NCI-H226 (cell line): ENCODE results near the gene BCKDHB.
"Not testable (repeated sequence)": the region's sequence is repeated elsewhere in the genome, so short reads cannot be mapped to it uniquely, and the experiment has no call there.

Experiments
- DNase-seq: peaks from one replicate; pipeline ENCODE4 v3.0.0-alpha.2; 2015

The BCKDHB gene

GRCh38 chr6:80271074-80271473 is 164.6 kb downstream of the BCKDHB start:
- no peak for DNase-seq

GRCh38 chr6:80272988-80273387 is 166.5 kb downstream of the BCKDHB start:
- DNase-seq: no peak

GRCh38 chr6:80276861-80277260 is 170.4 kb downstream of the BCKDHB start:
- no peak for DNase-seq

DNA sequence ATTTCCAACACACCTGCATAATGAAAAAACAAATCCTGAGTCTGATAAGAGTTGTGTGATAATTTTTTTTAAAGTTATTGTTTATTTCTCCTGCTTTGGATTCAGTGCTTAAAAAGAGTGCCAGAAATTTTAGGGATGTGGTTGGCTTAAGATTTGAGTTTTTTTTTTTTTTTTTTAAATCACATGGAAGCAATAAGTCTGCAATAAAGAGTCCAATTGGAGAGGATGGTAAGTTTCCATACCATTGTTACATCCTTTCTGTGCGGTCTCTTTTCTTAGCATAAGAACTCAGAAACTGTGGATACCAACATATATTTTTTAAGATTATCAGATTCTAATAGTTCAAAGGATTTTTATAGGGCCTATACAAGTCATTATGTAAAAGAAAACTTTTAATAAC is 171.0 kb downstream of the BCKDHB start:
- DNase-seq: no peak

DNA sequence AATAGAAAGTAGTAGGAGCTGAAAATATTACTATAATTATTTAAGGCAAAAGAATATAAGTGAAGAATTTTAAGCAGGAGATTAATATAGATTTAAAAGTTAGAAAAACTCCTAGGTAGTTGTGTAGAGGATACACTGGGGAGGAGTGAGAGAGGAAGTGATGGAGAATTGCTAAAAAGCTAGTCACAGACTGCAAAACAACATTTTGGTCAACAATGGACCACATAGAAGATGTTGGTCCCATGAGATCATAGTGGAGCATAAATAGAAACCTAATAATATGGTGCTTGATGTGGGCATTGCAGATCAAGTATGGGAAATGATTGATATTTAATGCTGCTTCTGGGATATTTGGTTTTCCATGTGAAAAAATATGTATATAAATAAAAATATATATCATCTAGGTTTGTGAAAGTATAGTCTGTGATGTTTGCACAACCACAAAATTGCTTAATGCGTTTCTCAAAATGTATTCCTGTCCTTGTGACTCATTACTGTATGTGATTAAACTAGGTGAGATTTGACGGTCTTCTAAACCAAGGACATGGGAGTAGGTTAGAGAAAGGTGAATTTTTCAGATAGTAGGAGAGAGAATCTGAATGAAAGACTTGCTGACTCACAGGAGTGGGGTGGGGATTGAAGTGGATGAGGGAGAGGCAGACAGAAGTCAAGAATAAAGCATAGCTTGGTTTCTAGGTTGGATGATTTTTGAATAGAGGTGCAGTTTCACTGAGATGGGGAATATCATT is 174.0 kb downstream of the BCKDHB start:
- peak; percentile 84 for DNase-seq

- no peak for DNase-seq
These were observed 176.6 kb downstream of the BCKDHB start for GRCh38 chr6:80282913-80283554.

DNA sequence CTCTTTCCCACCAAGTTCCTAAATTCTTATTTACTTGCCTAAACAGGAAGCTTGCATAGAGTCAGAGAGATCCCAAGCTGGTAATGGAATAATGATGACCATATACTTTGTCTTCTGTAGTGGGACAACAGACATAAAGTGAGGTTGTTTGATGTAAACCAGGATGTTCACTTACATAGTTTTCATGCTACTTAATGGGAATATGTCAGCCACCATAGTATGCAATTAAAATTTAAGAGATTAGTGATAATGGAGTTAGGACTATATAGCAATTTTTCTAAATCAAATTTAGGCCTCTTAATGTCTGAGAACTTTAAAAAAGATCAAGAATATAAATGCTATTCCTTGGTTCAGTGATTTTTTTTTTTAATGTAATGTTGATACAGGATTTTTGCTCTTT is 180.6 kb downstream of the BCKDHB start:
- no peak for DNase-seq

- no peak for DNase-seq
These were observed 181.1 kb downstream of the BCKDHB start for GRCh38 chr6:80287607-80288006.

GRCh38 chr6:80289727-80290126 is 183.3 kb downstream of the BCKDHB start:
- no peak for DNase-seq

- DNase-seq: not testable (repeated sequence)
These were observed 188.1 kb downstream of the BCKDHB start for GRCh38 chr6:80294531-80294930.

- DNase-seq: no peak
These were observed 196.2 kb downstream of the BCKDHB start for GRCh38 chr6:80302716-80303115.

DNA sequence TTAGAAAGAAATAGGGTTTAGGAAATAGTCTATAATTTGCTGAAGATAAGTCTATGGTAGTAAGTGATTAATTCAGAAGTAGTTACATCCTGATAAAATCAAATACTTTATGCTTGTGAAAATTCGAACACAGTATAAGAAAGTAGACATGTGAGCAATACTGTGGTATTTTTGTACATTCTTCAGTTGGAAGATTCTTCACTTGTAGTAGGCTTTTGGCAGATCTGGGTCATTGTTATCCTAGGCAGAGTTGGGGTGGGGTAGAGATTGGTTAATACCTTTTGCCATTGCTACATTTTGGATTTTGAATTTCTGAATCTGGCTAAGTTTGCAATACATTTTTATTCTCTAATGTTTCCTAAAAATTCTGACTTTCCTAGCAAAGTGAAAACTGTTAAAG is 197.5 kb downstream of the BCKDHB start:
- DNase-seq: no peak

- no peak for DNase-seq
These were observed 208.1 kb downstream of the BCKDHB start for GRCh38 chr6:80314531-80314930.

DNA sequence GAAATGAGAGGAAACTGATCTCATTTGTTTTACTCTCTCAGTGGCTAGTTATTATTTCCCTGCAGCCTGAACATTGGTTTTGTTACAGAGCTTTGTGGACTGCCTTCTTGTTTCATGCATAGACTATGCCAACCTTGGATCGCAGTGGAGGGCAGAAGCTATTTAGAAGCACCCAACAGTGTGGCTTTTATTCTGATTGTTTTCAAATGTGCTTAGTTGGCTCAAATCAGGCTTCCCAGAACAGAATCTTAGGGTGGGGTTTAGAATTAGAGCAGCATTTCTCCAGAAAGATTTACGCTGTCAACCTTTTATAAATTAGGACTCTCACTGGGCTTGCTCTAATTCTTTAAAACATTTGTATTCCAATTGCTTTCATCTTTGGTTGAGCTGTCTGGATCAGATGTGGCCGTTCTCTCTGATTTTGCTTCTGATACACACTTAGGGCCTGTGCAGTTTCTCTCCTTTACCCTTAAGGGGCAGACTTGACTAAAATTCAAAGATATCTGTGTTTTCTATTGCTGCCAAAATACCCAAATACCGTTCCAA is 210.3 kb downstream of the BCKDHB start:
- no peak for DNase-seq

- peak; percentile 31 for DNase-seq
These were observed 212.7 kb downstream of the BCKDHB start for GRCh38 chr6:80319196-80319595.

DNA sequence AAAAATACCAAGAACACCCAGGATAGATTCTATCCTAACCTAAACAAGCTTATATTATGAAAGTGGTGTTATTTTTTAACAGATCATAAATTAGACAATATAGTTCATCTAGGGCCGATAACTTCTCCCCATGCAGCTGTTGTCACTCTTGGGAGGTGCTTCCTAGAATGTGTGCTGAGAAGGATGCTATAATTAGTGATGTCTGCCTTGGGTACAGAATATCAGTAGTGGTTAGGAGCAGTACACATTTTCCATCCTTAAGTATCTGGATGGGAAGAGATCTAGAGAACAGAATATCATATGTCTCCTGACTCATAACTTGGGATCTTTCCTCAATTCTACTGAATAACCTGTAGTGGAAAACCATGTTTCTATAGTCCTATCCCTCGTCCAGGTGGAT is 214.5 kb downstream of the BCKDHB start:
- no peak for DNase-seq

DNA sequence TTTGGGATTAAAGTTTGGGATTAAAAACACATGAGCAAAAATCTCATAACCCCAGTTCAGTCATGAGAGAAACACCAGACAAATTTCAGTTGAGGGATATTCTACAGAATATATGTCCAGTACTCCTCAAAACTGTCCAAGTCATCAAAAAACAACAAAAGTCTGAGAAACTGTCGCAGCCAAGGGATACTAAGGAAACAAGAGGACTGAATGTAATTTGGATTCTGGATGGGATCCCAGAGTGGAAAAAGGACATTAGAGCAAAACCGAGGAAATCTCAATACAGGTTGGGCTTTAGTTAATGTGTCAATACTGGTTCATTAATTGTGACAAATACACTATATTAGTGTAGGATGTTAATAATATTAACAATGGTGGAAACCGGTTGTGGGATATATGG is 219.3 kb downstream of the BCKDHB start:
- DNase-seq: no peak

GRCh38 chr6:80328652-80329051 is 222.2 kb downstream of the BCKDHB start:
- no peak for DNase-seq

GRCh38 chr6:80329496-80329895 is 223.0 kb downstream of the BCKDHB start:
- DNase-seq: no peak

- no peak for DNase-seq
These were observed 224.5 kb downstream of the BCKDHB start for GRCh38 chr6:80330961-80331360.

DNA sequence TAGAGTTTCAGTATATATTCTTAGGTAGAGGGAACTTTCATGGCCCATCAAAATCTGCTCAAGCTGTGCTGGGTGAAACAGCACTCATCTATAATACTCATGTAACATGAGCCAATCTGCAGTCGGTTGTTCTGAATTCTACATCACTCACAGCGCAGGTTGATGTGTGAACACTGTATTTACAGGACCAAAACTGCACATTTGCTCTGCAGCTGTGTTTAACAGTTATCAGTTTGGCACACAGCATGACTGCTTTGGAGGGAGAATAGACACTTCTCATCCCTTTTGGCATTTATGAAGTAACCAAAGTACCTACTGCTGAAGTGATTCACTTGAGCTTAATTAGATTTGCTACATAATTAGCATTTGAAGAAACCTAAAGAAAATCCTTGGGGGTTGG is 225.1 kb downstream of the BCKDHB start:
- DNase-seq: no peak

GRCh38 chr6:80331974-80332373 is 225.5 kb downstream of the BCKDHB start:
- no peak for DNase-seq

DNA sequence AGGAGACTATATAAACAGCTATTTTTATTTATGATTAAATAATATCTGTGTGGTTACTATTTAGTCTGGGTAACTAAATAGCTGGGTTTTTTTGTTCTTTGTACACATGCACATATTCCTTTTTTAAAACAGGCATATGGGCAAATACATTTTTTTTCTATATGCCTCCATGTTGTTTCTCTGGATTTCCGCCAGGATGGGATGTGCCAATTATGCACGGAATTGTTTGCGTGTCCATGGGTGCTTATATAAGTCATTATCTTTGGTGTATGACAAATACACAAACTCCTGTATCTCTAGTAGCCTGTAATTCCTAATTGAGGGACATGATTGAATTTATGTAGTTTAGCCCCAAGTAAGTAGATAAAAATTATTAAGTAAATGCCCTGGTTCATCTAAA is 226.9 kb downstream of the BCKDHB start:
- DNase-seq: no peak

DNA sequence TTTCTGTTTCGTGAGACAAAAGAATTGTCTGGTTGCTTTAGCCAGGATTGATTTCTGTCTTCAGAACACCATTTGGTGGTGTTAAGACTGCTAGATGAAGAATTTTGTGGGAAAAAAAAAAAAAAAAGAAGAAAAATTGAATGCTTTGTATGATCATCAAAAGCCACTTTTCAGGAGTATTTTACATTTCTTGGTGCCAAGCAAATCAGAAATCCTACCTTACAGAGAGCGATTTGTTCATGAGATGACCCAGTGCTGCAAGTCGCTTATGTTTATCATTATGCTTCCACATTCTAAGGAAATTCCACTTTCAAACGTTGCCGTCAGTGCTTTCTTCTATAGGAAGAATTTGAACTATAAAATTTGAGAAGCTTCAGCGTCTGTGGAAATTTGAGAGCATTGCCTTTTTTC is 228.7 kb downstream of the BCKDHB start:
- DNase-seq: no peak

DNA sequence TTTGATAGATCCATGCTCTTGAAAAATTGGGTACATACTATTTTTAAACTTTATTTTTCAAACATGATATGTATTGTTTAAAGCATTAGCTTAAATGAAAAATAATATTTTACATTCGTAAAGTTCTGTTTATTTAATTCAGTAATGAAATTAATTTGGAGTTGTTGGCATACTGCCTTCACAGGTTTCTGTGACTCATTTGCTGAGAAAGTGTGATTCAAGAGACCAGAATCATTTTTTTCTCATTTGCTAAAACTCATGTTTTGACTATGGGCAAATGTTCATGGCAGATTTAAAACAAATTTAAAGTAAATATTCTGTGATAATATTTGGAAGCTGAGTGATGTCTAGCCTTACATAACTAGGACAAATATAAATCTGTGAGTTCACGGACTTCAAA is 230.4 kb downstream of the BCKDHB start:
- no peak for DNase-seq
